ENCODE results near the gene UGT2B7.

DNA sequence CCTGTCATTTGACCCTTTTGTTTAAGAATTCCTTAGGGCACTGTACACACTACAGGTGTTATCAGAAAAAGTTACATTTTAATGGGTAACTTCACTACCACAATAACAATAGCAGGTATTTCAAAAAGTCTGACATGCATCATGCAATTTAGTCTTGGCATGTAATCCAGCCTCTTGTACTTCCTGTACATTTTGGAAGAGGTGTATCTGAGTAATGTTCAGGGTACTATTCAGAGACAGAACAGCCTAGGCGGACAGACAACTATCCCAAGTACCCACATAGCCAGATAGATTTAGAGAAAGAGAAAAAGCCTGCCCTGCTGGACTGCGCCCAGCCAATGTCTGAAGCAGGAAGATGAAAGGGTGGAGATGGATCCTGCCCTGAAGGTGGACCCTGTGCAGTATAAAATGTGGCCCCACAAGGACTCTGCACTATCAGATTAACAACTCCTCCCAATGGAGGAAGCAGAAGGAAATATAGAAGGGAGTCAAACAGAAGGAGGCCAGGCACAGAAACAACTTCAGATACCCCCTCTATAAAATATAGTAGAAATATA, 8.5 kb downstream of the UGT2B7 start:
- TF ChIP-seq, protein P1, sequence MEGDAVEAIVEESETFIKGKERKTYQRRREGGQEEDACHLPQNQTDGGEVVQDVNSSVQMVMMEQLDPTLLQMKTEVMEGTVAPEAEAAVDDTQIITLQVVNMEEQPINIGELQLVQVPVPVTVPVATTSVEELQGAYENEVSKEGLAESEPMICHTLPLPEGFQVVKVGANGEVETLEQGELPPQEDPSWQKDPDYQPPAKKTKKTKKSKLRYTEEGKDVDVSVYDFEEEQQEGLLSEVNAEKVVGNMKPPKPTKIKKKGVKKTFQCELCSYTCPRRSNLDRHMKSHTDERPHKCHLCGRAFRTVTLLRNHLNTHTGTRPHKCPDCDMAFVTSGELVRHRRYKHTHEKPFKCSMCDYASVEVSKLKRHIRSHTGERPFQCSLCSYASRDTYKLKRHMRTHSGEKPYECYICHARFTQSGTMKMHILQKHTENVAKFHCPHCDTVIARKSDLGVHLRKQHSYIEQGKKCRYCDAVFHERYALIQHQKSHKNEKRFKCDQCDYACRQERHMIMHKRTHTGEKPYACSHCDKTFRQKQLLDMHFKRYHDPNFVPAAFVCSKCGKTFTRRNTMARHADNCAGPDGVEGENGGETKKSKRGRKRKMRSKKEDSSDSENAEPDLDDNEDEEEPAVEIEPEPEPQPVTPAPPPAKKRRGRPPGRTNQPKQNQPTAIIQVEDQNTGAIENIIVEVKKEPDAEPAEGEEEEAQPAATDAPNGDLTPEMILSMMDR (IDR thresholded peaks at IDR 0.05): no peak
- TF ChIP-seq POLR2A (IDR thresholded peaks at IDR 0.05): no peak

All from tibial nerve (tissue), 3 donors.